Panc1 (cell line): ENCODE results near the gene IL17C. TPM values are rescaled to one million over a fixed set of nuclear protein-coding genes. Genes with fewer than 3 reads are reported as not detected.

Experiments used
- ATAC-seq: fragments of 200-7000 bp; cut with Tn5 transposase; 2 replicates; pipeline ENCODE4 v1.9.1; 2020; ENCODE audit warnings: mild to moderate bottlenecking, moderate library complexity
- BruUV-seq: library from RNA; stranded (reverse); fragments of 400-500 nt; replicated peaks from 2 replicates; lab custom pipeline; 2021; lab: Mats Ljungman, UMichigan
- CTCF ChIA-PET: fragments of 300-600 bp; sonication (Branson Sonifier 250); formaldehyde crosslinking; loops from one replicate; lab custom pipeline; 2022; ENCODE audit warnings: antibody characterized with exemption; lab: Charles Lee
- POLR2A ChIA-PET: fragments of 300-600 bp; sonication (Branson Sonifier 250); formaldehyde crosslinking; loops from one replicate; lab custom pipeline; 2022; ENCODE audit warnings: antibody characterized with exemption; lab: Charles Lee
- DNase-seq: peaks from one replicate; pipeline ENCODE4 v3.0.0-alpha.2; 2010; ENCODE audit warnings: low read depth, low spot score
- H3K27ac ChIP-seq: 2 replicates; pipeline ENCODE4 v1.5.1; 2011; ENCODE audit warnings: mild to moderate bottlenecking, low read length, inconsistent platforms
- H3K27me3 ChIP-seq: fragments of 200-500 bp; sonication (Bioruptor generic); 2 replicates; pipeline ENCODE4 v1.6.0; 2014; ENCODE audit warnings: low read length, inconsistent platforms; ENCODE audit not compliant: control insufficient read depth, insufficient read depth
- H3K36me3 ChIP-seq: fragments of 200-500 bp; sonication (Bioruptor generic); 2 replicates; pipeline ENCODE4 v1.5.1; 2014; ENCODE audit warnings: inconsistent platforms, mild to moderate bottlenecking, low read length, moderate library complexity; ENCODE audit not compliant: control insufficient read depth, insufficient read depth
- H3K4me1 ChIP-seq: 2 replicates; pipeline ENCODE4 v1.5.1; 2011; ENCODE audit warnings: inconsistent platforms, mild to moderate bottlenecking, low read length, moderate library complexity; ENCODE audit not compliant: control insufficient read depth, insufficient read depth
- H3K4me3 ChIP-seq, 2 experiments: 2 replicates each; pipeline ENCODE4 v1.5.1; 2011 to 2012; ENCODE audit warnings: low read depth in 2 of 2, low read length in 2 of 2, mild to moderate bottlenecking in 2 of 2, inconsistent platforms in 1 of 2, moderate library complexity in 1 of 2
- H3K9me3 ChIP-seq: fragments of 200-500 bp; sonication (Bioruptor generic); 2 replicates; pipeline ENCODE4 v1.5.1; 2014; ENCODE audit warnings: low read depth, mild to moderate bottlenecking, inconsistent platforms, low read length, moderate library complexity; ENCODE audit not compliant: control insufficient read depth, insufficient read depth
- POLR2AphosphoS5 ChIP-seq: IDR thresholded peaks from 2 replicates; pipeline ENCODE4 v1.6.1; 2012; ENCODE audit warnings: mild to moderate bottlenecking, low read depth, low read length, moderate library complexity
- SIN3A ChIP-seq: IDR thresholded peaks from 2 replicates; pipeline ENCODE4 v1.6.1; 2012; ENCODE audit warnings: low read depth, mild to moderate bottlenecking, low read length, moderate library complexity, borderline replicate concordance; ENCODE audit not compliant: insufficient read depth
- TCF7L2 ChIP-seq: IDR thresholded peaks from 2 replicates; pipeline ENCODE4 v1.6.1; 2011; ENCODE audit warnings: mild to moderate bottlenecking, low read depth, low read length, inconsistent platforms
- in situ Hi-C: cut with HindIII; loops from 2 replicates; pipeline ENCODE4 v1.10.0; 2016; ENCODE audit warnings: low sequenced_read_pairs, low pct_unique_long_range_greater_than_20kb
- intact Hi-C: fragments of 100-400 bp; cut with micrococcal nuclease; formaldehyde crosslinking; loops from one replicate; pipeline ENCODE4 v1.10.0; 2022; ENCODE audit not compliant: unreplicated experiment
- total RNA-seq: library from RNA; stranded (reverse); gene quantifications from one replicate; pipeline ENCODE4 v1.2.1, GENCODE V29; 2021; ENCODE audit not compliant: unreplicated experiment
- TF ChIP-seq, protein P1 (sequence below): fragments of 450-650 bp; IDR thresholded peaks from 2 replicates; pipeline ENCODE4 v1.5.1; 2017; ENCODE audit warnings: mild to moderate bottlenecking
- TF ChIP-seq, protein P2 (sequence below), 2 experiments: IDR thresholded peaks; 2 replicates each; pipeline ENCODE4 v1.6.1; 2011 to 2012; ENCODE audit warnings: low read depth in 2 of 2, control low read depth in 1 of 2, low read length in 1 of 2, mild to moderate bottlenecking in 1 of 2, moderate library complexity in 1 of 2; ENCODE audit not compliant: insufficient read depth in 1 of 2

IL17C gene
- total RNA-seq, 1 experiment from 2014 or later: not detected

DNA sequence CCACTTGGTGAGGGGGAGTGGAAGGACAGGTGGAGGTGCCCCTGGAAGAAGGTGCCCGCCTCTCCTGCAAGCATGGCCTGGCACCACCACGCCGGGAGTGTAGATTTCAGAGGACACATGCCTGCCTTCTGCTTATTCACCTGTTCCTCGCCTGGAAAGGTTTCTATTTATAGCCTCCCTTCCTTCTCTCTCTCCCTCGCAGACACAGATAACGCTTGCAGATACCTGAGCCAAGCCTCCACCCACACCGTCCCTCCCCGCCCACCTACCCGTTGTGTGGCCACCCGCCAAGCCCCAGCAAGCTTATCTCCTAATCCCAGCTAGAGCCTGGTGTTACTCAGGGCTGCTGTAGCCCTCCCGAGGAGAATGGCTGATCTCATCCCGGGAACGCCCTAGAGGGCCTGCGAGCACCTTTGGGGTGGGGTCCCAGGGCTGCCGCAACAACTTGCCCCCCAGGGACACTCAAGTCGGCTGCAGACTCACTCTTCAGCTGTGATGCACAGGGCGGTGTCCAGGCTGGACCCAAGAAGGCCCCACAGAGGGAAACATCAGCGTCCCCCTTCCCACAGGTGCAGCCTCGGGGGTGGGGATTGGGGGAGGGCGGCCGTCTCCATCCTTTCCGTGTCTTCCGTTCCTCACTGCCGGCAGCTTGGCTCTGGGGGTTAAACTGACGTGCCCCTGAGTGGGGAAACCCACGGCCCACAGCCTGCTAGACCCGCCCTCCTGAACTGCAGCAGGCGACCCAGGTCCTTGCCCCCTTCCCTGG, 49.8 kb downstream of the IL17C start:
- ChIA-PET POLR2A (no interaction called here), CTCF (interaction anchor here (0.7 kb wide), 2 partner anchors 39 to 1059 kb away, joined by 4 to 7 read pairs; no protein-coding TSS in a partner anchor)
- ATAC-seq: no peak
- DNase-seq: no peak
- H3K4me3 ChIP-seq: no peak overlapping the region
- no peak overlapping the region for H3K27ac ChIP-seq
- no peaks in the 10 kb centered on the region for H3K9me3 ChIP-seq
- H3K4me1 ChIP-seq: no peaks in the 10 kb centered on the region; the same call in 1 of the 2 replicates
- in situ Hi-C loops: no loop called here
- BruUV-seq: no TSS peak
- H3K36me3 ChIP-seq: no peaks in the 10 kb centered on the region
- no peaks in the 10 kb centered on the region for H3K27me3 ChIP-seq
- intact Hi-C loops: no loop called here
- no peak for TF ChIP-seq SIN3A
- no peak for TF ChIP-seq POLR2AphosphoS5
- TF ChIP-seq, protein P1, sequence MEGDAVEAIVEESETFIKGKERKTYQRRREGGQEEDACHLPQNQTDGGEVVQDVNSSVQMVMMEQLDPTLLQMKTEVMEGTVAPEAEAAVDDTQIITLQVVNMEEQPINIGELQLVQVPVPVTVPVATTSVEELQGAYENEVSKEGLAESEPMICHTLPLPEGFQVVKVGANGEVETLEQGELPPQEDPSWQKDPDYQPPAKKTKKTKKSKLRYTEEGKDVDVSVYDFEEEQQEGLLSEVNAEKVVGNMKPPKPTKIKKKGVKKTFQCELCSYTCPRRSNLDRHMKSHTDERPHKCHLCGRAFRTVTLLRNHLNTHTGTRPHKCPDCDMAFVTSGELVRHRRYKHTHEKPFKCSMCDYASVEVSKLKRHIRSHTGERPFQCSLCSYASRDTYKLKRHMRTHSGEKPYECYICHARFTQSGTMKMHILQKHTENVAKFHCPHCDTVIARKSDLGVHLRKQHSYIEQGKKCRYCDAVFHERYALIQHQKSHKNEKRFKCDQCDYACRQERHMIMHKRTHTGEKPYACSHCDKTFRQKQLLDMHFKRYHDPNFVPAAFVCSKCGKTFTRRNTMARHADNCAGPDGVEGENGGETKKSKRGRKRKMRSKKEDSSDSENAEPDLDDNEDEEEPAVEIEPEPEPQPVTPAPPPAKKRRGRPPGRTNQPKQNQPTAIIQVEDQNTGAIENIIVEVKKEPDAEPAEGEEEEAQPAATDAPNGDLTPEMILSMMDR: no peak
- TF ChIP-seq, protein P2, sequence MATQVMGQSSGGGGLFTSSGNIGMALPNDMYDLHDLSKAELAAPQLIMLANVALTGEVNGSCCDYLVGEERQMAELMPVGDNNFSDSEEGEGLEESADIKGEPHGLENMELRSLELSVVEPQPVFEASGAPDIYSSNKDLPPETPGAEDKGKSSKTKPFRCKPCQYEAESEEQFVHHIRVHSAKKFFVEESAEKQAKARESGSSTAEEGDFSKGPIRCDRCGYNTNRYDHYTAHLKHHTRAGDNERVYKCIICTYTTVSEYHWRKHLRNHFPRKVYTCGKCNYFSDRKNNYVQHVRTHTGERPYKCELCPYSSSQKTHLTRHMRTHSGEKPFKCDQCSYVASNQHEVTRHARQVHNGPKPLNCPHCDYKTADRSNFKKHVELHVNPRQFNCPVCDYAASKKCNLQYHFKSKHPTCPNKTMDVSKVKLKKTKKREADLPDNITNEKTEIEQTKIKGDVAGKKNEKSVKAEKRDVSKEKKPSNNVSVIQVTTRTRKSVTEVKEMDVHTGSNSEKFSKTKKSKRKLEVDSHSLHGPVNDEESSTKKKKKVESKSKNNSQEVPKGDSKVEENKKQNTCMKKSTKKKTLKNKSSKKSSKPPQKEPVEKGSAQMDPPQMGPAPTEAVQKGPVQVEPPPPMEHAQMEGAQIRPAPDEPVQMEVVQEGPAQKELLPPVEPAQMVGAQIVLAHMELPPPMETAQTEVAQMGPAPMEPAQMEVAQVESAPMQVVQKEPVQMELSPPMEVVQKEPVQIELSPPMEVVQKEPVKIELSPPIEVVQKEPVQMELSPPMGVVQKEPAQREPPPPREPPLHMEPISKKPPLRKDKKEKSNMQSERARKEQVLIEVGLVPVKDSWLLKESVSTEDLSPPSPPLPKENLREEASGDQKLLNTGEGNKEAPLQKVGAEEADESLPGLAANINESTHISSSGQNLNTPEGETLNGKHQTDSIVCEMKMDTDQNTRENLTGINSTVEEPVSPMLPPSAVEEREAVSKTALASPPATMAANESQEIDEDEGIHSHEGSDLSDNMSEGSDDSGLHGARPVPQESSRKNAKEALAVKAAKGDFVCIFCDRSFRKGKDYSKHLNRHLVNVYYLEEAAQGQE (IDR thresholded peaks at IDR 0.05; ENCODE audit: insufficient read depth in 1 of 2, low read depth in 2 of 2, low read length in 1 of 2): no peak
- no peak for TF ChIP-seq TCF7L2

Other genes with a start within 250 kb of the IL17C start
- gene ZFPM1, start 185.3 kb upstream of the IL17C start, total RNA-seq: 3.9 TPM
- gene ZC3H18, start 68.2 kb upstream of the IL17C start, total RNA-seq: 45.9 TPM
- 233 TPM for gene CYBA, start 12.5 kb downstream of the IL17C start, total RNA-seq
- gene MVD, start 24.5 kb downstream of the IL17C start, total RNA-seq: 96.8 TPM
- not detected for gene SNAI3, start 47.9 kb downstream of the IL17C start, total RNA-seq
- gene RNF166, start 67.8 kb downstream of the IL17C start, total RNA-seq: 19.8 TPM
- gene CTU2, start 67.9 kb downstream of the IL17C start, total RNA-seq: 24.8 TPM
- gene PIEZO1, start 146.6 kb downstream of the IL17C start, total RNA-seq: 175 TPM
- 39.9 TPM for gene CDT1, start 165.2 kb downstream of the IL17C start, total RNA-seq
- gene APRT, start 173.4 kb downstream of the IL17C start, total RNA-seq: 231 TPM
- 81.6 TPM for gene GALNS, start 218.4 kb downstream of the IL17C start, total RNA-seq
- gene TRAPPC2L, start 218.6 kb downstream of the IL17C start, total RNA-seq: 73.8 TPM
- not detected for gene PABPN1L, start 228.1 kb downstream of the IL17C start, total RNA-seq